ENCODE measurements around the gene KDM4B.
"Not testable (repeated sequence)": the region's sequence is repeated elsewhere in the genome, so short reads cannot be mapped to it uniquely, and the experiment has no call there.

The KDM4B gene

GRCh38 chr19:5189318-5189607, 220.3 kb downstream of the KDM4B start:
- TF ChIP-seq, protein P1, sequence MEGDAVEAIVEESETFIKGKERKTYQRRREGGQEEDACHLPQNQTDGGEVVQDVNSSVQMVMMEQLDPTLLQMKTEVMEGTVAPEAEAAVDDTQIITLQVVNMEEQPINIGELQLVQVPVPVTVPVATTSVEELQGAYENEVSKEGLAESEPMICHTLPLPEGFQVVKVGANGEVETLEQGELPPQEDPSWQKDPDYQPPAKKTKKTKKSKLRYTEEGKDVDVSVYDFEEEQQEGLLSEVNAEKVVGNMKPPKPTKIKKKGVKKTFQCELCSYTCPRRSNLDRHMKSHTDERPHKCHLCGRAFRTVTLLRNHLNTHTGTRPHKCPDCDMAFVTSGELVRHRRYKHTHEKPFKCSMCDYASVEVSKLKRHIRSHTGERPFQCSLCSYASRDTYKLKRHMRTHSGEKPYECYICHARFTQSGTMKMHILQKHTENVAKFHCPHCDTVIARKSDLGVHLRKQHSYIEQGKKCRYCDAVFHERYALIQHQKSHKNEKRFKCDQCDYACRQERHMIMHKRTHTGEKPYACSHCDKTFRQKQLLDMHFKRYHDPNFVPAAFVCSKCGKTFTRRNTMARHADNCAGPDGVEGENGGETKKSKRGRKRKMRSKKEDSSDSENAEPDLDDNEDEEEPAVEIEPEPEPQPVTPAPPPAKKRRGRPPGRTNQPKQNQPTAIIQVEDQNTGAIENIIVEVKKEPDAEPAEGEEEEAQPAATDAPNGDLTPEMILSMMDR (conservative IDR thresholded peaks at IDR 0.05): no peak
- no peak for TF ChIP-seq ZFX (IDR thresholded peaks at IDR 0.05)
- H3K27ac ChIP-seq: no peak overlapping the region

DNA sequence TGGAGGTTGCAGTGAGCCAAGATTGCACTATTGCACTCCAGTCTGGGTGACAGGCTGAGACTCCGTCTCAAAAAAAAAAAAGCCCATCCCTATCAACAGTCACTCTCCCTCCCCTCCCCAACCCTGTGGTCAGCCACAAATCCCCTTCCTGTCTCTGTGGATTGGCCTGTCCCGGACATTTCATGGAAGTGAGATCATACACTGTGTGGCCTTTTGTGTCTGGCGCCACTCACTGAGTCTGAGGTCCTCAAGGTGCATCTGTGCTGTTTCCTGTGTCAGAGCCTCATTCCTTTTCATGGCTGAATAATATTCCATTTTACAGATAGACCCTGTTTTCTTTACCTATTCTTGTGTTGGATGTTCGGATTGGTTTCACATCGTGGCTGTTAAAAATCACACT, 222.2 kb downstream of the KDM4B start:
- no peak for TF ChIP-seq ZFX (IDR thresholded peaks at IDR 0.05)
- TF ChIP-seq, protein P1 (conservative IDR thresholded peaks at IDR 0.05): no peak

DNA sequence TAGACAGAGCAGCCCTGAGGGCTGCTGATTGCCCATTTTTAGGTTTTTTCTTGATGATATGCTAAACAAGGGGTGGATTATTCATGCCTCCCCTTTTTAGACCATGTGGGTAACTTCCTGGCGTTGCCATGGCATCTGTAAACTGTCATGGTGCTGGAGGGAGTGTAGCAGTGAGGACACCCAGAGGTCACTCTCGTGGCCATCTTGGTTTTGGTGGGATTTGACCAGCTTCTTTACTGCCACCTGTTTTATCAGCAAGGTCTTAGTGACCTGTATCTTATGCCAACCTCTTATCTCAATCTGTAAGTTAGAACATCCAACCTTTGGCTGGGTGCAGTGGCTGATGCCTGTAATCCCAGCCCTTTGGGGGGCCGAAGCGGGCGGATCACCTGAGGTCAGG, 223.7 kb downstream of the KDM4B start:
- H3K27ac ChIP-seq: no peak overlapping the region
- TF ChIP-seq, protein P1 (conservative IDR thresholded peaks at IDR 0.05): no peak
- no peak for TF ChIP-seq ZFX (IDR thresholded peaks at IDR 0.05)

More for the DNA sequence above, 222.2 kb downstream of the KDM4B start:
- no peak overlapping the region for H3K27ac ChIP-seq

GRCh38 chr19:5193192-5193591, 224.3 kb downstream of the KDM4B start:
- no peak overlapping the region for H3K27ac ChIP-seq
- TF ChIP-seq ZFX (IDR thresholded peaks at IDR 0.05): no peak
- TF ChIP-seq, protein P1 (conservative IDR thresholded peaks at IDR 0.05): no peak

DNA sequence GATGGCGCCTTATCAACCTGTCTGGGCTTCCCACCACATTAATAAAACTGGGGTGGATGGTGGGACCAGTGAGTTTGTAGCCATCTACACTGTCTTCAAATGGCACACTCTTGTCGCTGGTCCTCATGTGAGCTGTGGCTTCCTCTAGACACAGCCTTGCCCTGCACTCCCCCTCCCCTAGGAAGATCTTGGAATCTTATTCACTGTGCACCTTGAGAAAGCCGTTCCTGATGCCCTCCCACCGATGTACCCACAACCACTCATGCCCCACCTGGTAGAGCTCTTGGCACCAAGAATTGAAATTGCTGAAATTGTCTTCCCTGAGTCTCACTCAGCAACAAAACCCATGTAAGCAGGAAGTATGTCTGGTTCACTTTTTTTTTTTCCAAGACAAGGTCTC, 225.7 kb downstream of the KDM4B start:
- H3K27ac ChIP-seq: no peak overlapping the region
- no peak for TF ChIP-seq ZFX (IDR thresholded peaks at IDR 0.05)
- TF ChIP-seq, protein P1 (conservative IDR thresholded peaks at IDR 0.05): no peak

DNA sequence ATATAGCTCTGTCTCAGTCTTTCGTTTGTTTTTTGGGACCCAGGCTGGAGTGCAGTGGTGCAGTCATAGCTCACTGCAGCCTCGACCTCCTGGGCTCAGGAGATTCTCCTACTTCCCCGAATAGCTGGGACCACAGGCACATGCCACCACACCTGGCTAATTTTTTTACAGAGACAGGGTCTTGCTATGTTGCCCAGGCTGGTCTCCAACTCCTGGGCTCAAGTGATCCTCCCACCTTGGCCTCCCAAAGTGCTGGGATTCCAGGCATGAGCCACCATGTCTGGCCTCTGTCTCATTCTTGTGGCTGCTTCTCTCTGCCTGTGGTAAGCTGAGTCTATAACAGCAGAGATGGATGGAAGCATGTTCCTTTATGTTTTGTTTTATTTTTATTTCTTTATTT, 226.7 kb downstream of the KDM4B start:
- H3K27ac ChIP-seq: not testable (repeated sequence)

DNA sequence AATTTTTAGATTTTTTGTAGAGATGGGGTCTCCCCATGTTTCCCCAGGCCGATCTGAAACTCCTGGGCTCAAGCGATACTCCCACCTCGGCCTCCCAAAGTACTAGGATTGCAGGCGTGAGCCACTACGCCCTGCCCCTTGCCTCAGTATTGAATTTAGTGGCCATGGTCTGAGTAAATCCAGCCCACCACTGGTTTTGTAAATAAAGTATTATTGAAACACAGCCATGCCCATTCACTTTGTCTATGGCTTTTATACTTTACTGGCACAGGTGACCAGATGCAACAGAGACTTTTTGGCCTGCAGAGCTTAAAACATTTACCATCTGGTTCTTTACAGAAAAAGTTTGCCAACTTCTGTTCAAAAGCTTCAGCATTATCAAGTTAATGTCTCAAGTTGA, 227.9 kb downstream of the KDM4B start:
- TF ChIP-seq, protein P1 (conservative IDR thresholded peaks at IDR 0.05): no peak

GRCh38 chr19:5200844-5201243, 231.9 kb downstream of the KDM4B start:
- no peak overlapping the region for H3K27ac ChIP-seq
- TF ChIP-seq ZFX (IDR thresholded peaks at IDR 0.05): no peak
- TF ChIP-seq, protein P1 (conservative IDR thresholded peaks at IDR 0.05): no peak

More for the DNA sequence above, 227.9 kb downstream of the KDM4B start:
- no peak overlapping the region for H3K27ac ChIP-seq

Measured in C4-2B (cell line).